ENCODE measurements around the gene DFFA.

DNA sequence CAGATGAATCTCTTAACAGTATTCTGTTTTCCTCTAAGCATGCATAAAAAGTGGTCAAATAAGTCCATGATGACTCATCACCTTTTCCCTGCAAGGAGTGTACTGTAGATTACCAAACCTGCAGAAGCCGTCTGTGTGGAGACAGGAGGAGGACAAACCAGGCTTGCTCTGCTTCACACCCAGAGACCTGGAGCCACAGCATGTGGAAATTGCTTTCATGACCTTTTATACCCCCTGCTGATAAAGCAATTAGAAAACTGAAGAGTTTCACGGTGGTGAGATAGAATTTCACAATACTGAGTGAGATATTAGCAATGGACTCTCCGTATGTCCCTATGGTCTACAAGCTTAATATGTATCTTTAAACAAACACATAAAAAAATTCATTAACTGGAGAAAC is 13.1 kb downstream of the DFFA start:
- TF ChIP-seq POLR2A (IDR thresholded peaks at IDR 0.05): no peak
- TF ChIP-seq, protein P1, sequence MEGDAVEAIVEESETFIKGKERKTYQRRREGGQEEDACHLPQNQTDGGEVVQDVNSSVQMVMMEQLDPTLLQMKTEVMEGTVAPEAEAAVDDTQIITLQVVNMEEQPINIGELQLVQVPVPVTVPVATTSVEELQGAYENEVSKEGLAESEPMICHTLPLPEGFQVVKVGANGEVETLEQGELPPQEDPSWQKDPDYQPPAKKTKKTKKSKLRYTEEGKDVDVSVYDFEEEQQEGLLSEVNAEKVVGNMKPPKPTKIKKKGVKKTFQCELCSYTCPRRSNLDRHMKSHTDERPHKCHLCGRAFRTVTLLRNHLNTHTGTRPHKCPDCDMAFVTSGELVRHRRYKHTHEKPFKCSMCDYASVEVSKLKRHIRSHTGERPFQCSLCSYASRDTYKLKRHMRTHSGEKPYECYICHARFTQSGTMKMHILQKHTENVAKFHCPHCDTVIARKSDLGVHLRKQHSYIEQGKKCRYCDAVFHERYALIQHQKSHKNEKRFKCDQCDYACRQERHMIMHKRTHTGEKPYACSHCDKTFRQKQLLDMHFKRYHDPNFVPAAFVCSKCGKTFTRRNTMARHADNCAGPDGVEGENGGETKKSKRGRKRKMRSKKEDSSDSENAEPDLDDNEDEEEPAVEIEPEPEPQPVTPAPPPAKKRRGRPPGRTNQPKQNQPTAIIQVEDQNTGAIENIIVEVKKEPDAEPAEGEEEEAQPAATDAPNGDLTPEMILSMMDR (IDR thresholded peaks at IDR 0.05): no peak
